Lower leg skin (tissue), 4 donors: ENCODE measurements around the gene EMSY. TPM values are rescaled to one million over a fixed set of nuclear protein-coding genes. Genes with fewer than 3 reads are reported as not detected.

ENCODE experiments used
- DNase-seq, 2 donors: peaks; one replicate each; pipeline ENCODE4 v3.0.0-alpha.2; 2019; ENCODE audit warnings: low spot score in 2 of 2
- H3K4me3 ChIP-seq: fragments of 200-600 bp; sonication (generic); 2 replicates; pipeline ENCODE4 v1.5.1; 2017; ENCODE audit warnings: mild to moderate bottlenecking, low read depth; ENCODE audit not compliant: poor library complexity, severe bottlenecking
- POLR2A ChIP-seq, 2 donors: fragments of 450-650 bp; IDR thresholded peaks; one replicate each; pipeline ENCODE4 v1.6.1; 2016 to 2017; ENCODE audit warnings: antibody characterized with exemption in 2 of 2, mild to moderate bottlenecking in 1 of 2, moderate library complexity in 1 of 2
- WGBS, 2 donors: methylation state at CpG; one replicate each; pipeline ENCODE4 v1.1.5; 2018; 5-methylcytosine and 5-hydroxymethylcytosine counted together
- intact Hi-C: fragments of 100-400 bp; cut with DNase I; formaldehyde crosslinking; loops from one replicate; pipeline ENCODE4 v1.15.0; 2023; ENCODE audit warnings: low total_unique reads
- total RNA-seq, 4 donors: library from RNA; depleted of rRNA; stranded (reverse); fragments of >200 nt; gene quantifications; one replicate each; pipeline ENCODE4 v1.1.0, GENCODE V29; 2016
- TF ChIP-seq, protein P1 (sequence below), 3 donors: fragments of 450-650 bp; IDR thresholded peaks; one replicate each; pipeline ENCODE4 v1.5.1; 2016; ENCODE audit warnings: antibody characterized with exemption in 3 of 3, mild to moderate bottlenecking in 3 of 3, moderate library complexity in 2 of 3

EMSY gene
- total RNA-seq, 4 donors from 2014 or later = 12.8 to 45.0 (median 14.7) TPM

DNA sequence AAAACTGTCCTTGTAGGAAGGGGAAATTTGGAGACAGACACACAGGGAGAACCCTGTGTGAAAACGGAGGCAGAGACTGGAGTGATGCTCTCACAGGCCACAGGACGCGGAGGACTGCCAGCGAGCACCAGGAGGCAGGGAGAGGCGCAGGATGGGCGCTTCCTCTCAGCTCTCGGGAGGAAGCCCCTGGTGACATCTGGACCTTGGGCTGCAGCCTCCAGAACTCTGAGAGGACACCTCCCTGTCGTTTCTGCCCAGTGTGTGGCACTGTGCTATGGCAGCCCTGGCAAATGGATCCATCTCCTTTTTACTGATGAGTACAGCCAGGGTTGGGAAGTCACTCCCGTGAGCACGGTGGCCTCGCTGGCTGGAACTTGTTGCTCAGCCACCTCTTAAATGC is 151.8 kb downstream of the EMSY start:
- no peak for DNase-seq
- intact Hi-C loops = no loop called here
- WGBS, 2 donors = 76 to 80% methylated on average over 10 to 11 of the region's 11 CpGs
- TF ChIP-seq, protein P1, sequence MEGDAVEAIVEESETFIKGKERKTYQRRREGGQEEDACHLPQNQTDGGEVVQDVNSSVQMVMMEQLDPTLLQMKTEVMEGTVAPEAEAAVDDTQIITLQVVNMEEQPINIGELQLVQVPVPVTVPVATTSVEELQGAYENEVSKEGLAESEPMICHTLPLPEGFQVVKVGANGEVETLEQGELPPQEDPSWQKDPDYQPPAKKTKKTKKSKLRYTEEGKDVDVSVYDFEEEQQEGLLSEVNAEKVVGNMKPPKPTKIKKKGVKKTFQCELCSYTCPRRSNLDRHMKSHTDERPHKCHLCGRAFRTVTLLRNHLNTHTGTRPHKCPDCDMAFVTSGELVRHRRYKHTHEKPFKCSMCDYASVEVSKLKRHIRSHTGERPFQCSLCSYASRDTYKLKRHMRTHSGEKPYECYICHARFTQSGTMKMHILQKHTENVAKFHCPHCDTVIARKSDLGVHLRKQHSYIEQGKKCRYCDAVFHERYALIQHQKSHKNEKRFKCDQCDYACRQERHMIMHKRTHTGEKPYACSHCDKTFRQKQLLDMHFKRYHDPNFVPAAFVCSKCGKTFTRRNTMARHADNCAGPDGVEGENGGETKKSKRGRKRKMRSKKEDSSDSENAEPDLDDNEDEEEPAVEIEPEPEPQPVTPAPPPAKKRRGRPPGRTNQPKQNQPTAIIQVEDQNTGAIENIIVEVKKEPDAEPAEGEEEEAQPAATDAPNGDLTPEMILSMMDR (IDR thresholded peaks at IDR 0.05) = no peak
- TF ChIP-seq POLR2A (IDR thresholded peaks at IDR 0.05) = no peak
- no peak overlapping the region for H3K4me3 ChIP-seq

GRCh38 chr11:76597533-76598425 is 153.0 kb downstream of the EMSY start:
- intact Hi-C loops = no loop called here
- peak in 1 of 2 donors; percentile 11 for DNase-seq
- TF ChIP-seq, protein P1 (IDR thresholded peaks at IDR 0.05) = no peak
- WGBS, 2 donors = 75 to 80% methylated on average over 12 of the region's 12 CpGs
- no peak overlapping the region for H3K4me3 ChIP-seq

- DNase-seq = peak in 1 of 2 donors; percentile 16
- 52 to 53% methylated on average over 6 of the region's 6 CpGs for WGBS, 2 donors
- TF ChIP-seq POLR2A (IDR thresholded peaks at IDR 0.05) = no peak
- TF ChIP-seq, protein P1 (IDR thresholded peaks at IDR 0.05) = no peak
- H3K4me3 ChIP-seq = no peak overlapping the region
- intact Hi-C loops = no loop called here
Observed at GRCh38 chr11:76598426-76598839, 153.6 kb downstream of the EMSY start.

GRCh38 chr11:76599041-76600013 is 154.5 kb downstream of the EMSY start:
- H3K4me3 ChIP-seq = no peak overlapping the region
- peak; percentile 10 to 76 for DNase-seq
- intact Hi-C loops = no loop called here
- TF ChIP-seq POLR2A (IDR thresholded peaks at IDR 0.05) = no peak
- TF ChIP-seq, protein P1 (IDR thresholded peaks at IDR 0.05) = no peak
- WGBS, 2 donors = 75 to 87% methylated on average over 16 to 17 of the region's 18 CpGs

- WGBS, 2 donors = 83 to 89% methylated on average over 10 of the region's 10 CpGs
- intact Hi-C loops = no loop called here
- peak in 1 of 2 donors; percentile 60 for DNase-seq
- no peak overlapping the region for H3K4me3 ChIP-seq
- TF ChIP-seq POLR2A (IDR thresholded peaks at IDR 0.05) = no peak
- TF ChIP-seq, protein P1 (IDR thresholded peaks at IDR 0.05) = no peak
Observed at GRCh38 chr11:76600124-76600655, 155.4 kb downstream of the EMSY start.
